GM12892 (cell line): ENCODE results near the gene THOC6.

Source experiments
- POLR2A ChIP-seq: IDR thresholded peaks from 2 replicates; pipeline ENCODE4 v1.6.1; 2011; ENCODE audit warnings: low read depth, low read length, control low read depth
- POLR2AphosphoS5 ChIP-seq: IDR thresholded peaks from 2 replicates; pipeline ENCODE4 v1.6.1; 2011; ENCODE audit warnings: low read depth, low read length, control low read depth
- TAF1 ChIP-seq: IDR thresholded peaks from 2 replicates; pipeline ENCODE4 v1.6.1; 2011; ENCODE audit warnings: low read depth, mild to moderate bottlenecking, control low read depth, low read length, borderline replicate concordance

DNA sequence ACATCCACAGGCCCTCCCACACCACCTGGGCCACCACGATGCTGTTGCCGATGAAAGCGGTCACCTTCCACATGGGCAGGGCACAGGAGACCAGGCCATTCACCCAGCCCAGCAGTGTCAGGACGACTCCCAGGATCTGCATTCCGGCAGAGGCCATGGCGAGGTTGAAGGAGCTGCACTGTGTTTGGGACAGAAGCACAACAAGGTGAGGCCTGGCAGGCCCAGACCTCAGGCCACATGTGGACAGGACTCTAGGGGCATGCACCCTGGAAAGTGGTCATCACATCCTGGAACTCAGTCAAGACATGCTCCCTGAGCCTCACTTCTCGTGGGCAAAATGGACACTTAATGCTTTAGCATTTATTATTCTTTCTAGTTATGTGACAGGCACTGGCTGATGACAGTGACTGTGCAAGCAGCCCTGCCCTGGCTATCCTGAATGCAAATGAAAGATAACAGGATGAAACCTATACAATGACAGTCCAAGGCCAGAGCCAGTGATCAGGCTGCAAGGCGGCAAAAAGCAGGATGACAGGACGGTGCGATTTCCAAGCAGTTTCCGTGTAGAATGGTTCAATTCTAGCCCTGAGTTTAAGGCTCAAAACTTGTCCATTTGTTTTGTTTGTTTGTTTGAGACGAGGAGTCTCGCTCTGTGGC, 7.8 kb upstream of the THOC6 start:
- TF ChIP-seq POLR2A (no peak), TAF1 (no peak), POLR2AphosphoS5 (no peak)
